GM12878 (cell line): ENCODE data around the gene GNL3L. TPM values are rescaled to one million over a fixed set of nuclear protein-coding genes. Genes with fewer than 3 reads are reported as not detected.

Experiments
- ATAC-seq: fragments of 200-7000 bp; cut with Tn5 transposase; 3 replicates; pipeline ENCODE4 v1.9.1; 2020; ENCODE audit warnings: mild to moderate bottlenecking, moderate library complexity
- BruUV-seq: library from RNA; stranded (reverse); fragments of 400-500 nt; replicated peaks from 2 replicates; lab custom pipeline; 2021; lab: Mats Ljungman, UMichigan
- CTCF ChIA-PET: fragments of 300-600 bp; sonication (Branson Sonifier 250); formaldehyde crosslinking; extraction: SDS; loops from one replicate; lab custom pipeline; 2021; ENCODE audit warnings: inconsistent platforms; lab: Yijun Ruan, JAX
- POLR2A ChIA-PET: fragments of 350-600 bp; formaldehyde crosslinking; extraction: SDS; loops from one replicate; lab custom pipeline; 2021; ENCODE audit warnings: inconsistent platforms; lab: Charles Lee
- RAD21 ChIA-PET: fragments of 300-600 bp; sonication (Branson Sonifier 250); formaldehyde crosslinking; loops from one replicate; lab custom pipeline; 2023; ENCODE audit warnings: antibody characterized with exemption; ENCODE audit not compliant: unreplicated experiment; lab: Charles Lee
- SMC1A ChIA-PET: fragments of 300-600 bp; sonication (Branson Sonifier 250); formaldehyde crosslinking; loops from one replicate; lab custom pipeline; 2023; ENCODE audit not compliant: unreplicated experiment, uncharacterized antibody; lab: Charles Lee
- DNase-seq: peaks from one replicate; pipeline ENCODE4 v3.0.0-alpha.2; 2011; ENCODE audit warnings: low read depth, low spot score
- FAIRE-seq: peaks from 3 replicates; lab custom pipeline; 2011; peaks lifted over from hg19 to GRCh38; lab: Jason Lieb, UNC
- H2AFZ ChIP-seq: 2 replicates; pipeline ENCODE4 v1.6.0; 2011; ENCODE audit warnings: low read depth, low read length, control low read depth; ENCODE audit not compliant: control insufficient read depth
- H3K27ac ChIP-seq: 2 replicates; pipeline ENCODE4 v1.5.1; 2011; ENCODE audit warnings: control low read depth; ENCODE audit not compliant: control insufficient read depth, insufficient read depth
- H3K27me3 ChIP-seq, 2 experiments: replicated peaks in 1 of 2; 2 replicates each; pipeline versions ENCODE4 v1.6.0 to v1.6.1; 2011; ENCODE audit warnings: low read length in 1 of 2; ENCODE audit not compliant: control insufficient read depth in 2 of 2, insufficient read depth in 2 of 2
- H3K36me3 ChIP-seq, 2 experiments: 2 replicates each; pipeline ENCODE4 v1.5.1; 2011; ENCODE audit warnings: low read length in 1 of 2; ENCODE audit not compliant: control insufficient read depth in 2 of 2, insufficient read depth in 2 of 2
- H3K4me1 ChIP-seq: 2 replicates; pipeline ENCODE4 v1.6.1; 2011; ENCODE audit warnings: mild to moderate bottlenecking, low read length, moderate library complexity, mixed read lengths; ENCODE audit not compliant: control insufficient read depth, insufficient read depth
- H3K4me2 ChIP-seq: 2 replicates; pipeline ENCODE4 v1.6.0; 2011; ENCODE audit warnings: control low read depth; ENCODE audit not compliant: control insufficient read depth, insufficient read depth
- H3K4me3 ChIP-seq: fragments of 200-600 bp; sonication (generic); 2 replicates; pipeline ENCODE4 v1.5.1; 2016
- H3K79me2 ChIP-seq: 2 replicates; pipeline ENCODE4 v1.6.0; 2011; ENCODE audit warnings: low read length; ENCODE audit not compliant: control insufficient read depth, insufficient read depth
- H3K9ac ChIP-seq: 2 replicates; pipeline ENCODE4 v1.8.0; 2011; ENCODE audit warnings: low read length, control low read depth, mixed read lengths; ENCODE audit not compliant: control insufficient read depth, insufficient read depth
- H3K9me3 ChIP-seq: replicated peaks from 3 replicates; pipeline ENCODE4 v1.5.1; 2011; ENCODE audit warnings: mild to moderate bottlenecking, low read length; ENCODE audit not compliant: control insufficient read depth, insufficient read depth
- H4K20me1 ChIP-seq: 2 replicates; pipeline ENCODE4 v1.6.0; 2011; ENCODE audit not compliant: control insufficient read depth, insufficient read depth
- CBFB ChIP-seq: IDR thresholded peaks from 2 replicates; pipeline ENCODE4 v1.6.1; 2016; ENCODE audit warnings: antibody characterized with exemption, low read depth
- CREB1 ChIP-seq: IDR thresholded peaks from 2 replicates; pipeline ENCODE4 v1.6.1; 2012; ENCODE audit warnings: low read depth, mild to moderate bottlenecking, inconsistent platforms
- E2F4 ChIP-seq: IDR thresholded peaks from 2 replicates; pipeline ENCODE4 v1.6.1; 2012; ENCODE audit warnings: low read depth, low read length, improper control_type of control experiment
- FOXK2 ChIP-seq: fragments of 450-650 bp; IDR thresholded peaks from 2 replicates; pipeline ENCODE4 v1.6.1; 2017; ENCODE audit warnings: mild to moderate bottlenecking, moderate library complexity
- HSF1 ChIP-seq: fragments of 150-350 bp; IDR thresholded peaks from 2 replicates; pipeline ENCODE4 v1.6.1; 2014; ENCODE audit warnings: mild to moderate bottlenecking, low read depth, low read length
- MTA3 ChIP-seq: IDR thresholded peaks from 2 replicates; pipeline ENCODE4 v1.6.1; 2012; ENCODE audit warnings: low read length, inconsistent platforms, borderline replicate concordance
- MXI1 ChIP-seq: fragments of 150-350 bp; IDR thresholded peaks from 2 replicates; pipeline ENCODE4 v1.6.1; 2011; ENCODE audit warnings: low read depth, mild to moderate bottlenecking, inconsistent platforms, low read length, improper control_type of control experiment
- POLR2AphosphoS2 ChIP-seq: IDR thresholded peaks from 2 replicates; pipeline ENCODE4 v1.6.1; 2011; ENCODE audit warnings: low read depth, mild to moderate bottlenecking, low read length, improper control_type of control experiment, moderate library complexity
- POU2F2 ChIP-seq: IDR thresholded peaks from 3 replicates; pipeline ENCODE4 v1.6.1; 2011; ENCODE audit warnings: low read depth, mild to moderate bottlenecking, low read length, borderline replicate concordance
- RFX5 ChIP-seq: IDR thresholded peaks from 2 replicates; pipeline ENCODE4 v1.6.1; 2011; ENCODE audit warnings: low read depth, low read length, improper control_type of control experiment
- SMAD1 ChIP-seq: fragments of 450-650 bp; IDR thresholded peaks from 2 replicates; pipeline ENCODE4 v1.6.1; 2018; ENCODE audit warnings: mild to moderate bottlenecking, low read depth; ENCODE audit not compliant: partially characterized antibody
- SMARCA5 ChIP-seq: fragments of 450-650 bp; IDR thresholded peaks from 2 replicates; pipeline ENCODE4 v1.6.1; 2017; ENCODE audit warnings: mild to moderate bottlenecking
- TAF1 ChIP-seq: IDR thresholded peaks from 2 replicates; pipeline ENCODE4 v1.6.1; 2011; ENCODE audit warnings: mild to moderate bottlenecking, low read depth, low read length, borderline replicate concordance
- YY1 ChIP-seq: IDR thresholded peaks from 2 replicates; pipeline ENCODE4 v1.6.1; 2011; ENCODE audit warnings: low read depth, mild to moderate bottlenecking, low read length
- WGBS: methylation state at CpG from one replicate; pipeline ENCODE4 v1.1.6; 2016; ENCODE audit warnings: low lambda C conversion rate; ENCODE audit not compliant: insufficient replicate concordance, insufficient coverage; ENCODE audit errors: missing lambda C conversion rate; 5-methylcytosine and 5-hydroxymethylcytosine counted together
- in situ Hi-C: fragments of 300-500 bp; cut with MboI; formaldehyde crosslinking; loops from 9 replicates; pipeline ENCODE4 v1.14.3; 2018; ENCODE audit warnings: mixed read lengths
- intact Hi-C: fragments of 100-400 bp; cut with micrococcal nuclease; formaldehyde crosslinking; loops from one replicate; pipeline ENCODE4 v1.14.2; 2022; ENCODE audit not compliant: unreplicated experiment
- polyA plus RNA-seq, 11 experiments: library from polyadenylated mRNA; depleted of rRNA in 4 of 11; unstranded in 6 of 11; stranded (reverse) in 5 of 11; fragments of >200 nt; fragmentation: Nextera tagmentation in 4 of 11; fragmentation: Illumina TruSeq in 1 of 11; extraction: Ambion mirVana in 4 of 11; extraction: Trizol in 1 of 11; gene quantifications; 1 replicate in 1 of 11; 2 replicates in 10 of 11; pipeline versions ENCODE4 v1.2.1 to v1.2.3, GENCODE V29; 2011 to 2016; ENCODE audit warnings: inconsistent platforms in 2 of 11, missing spikeins in 2 of 11, low read depth in 1 of 11
- total RNA-seq, 4 experiments: library from RNA; depleted of rRNA in 3 of 4; stranded (reverse); fragments of >200 nt in 3 of 4; fragmentation: Illumina TruSeq in 1 of 4; extraction: Trizol in 1 of 4; gene quantifications; 2 replicates each; pipeline versions ENCODE4 v1.2.1 to v1.2.3, GENCODE V29; 2013 to 2021

The GNL3L gene
- total and polyA plus RNA-seq, 10 of the 15 experiments (the other 5 are each of a cell fraction or from before 2014, with no cell fraction given): 5.8 to 57.9 (median 29.1) TPM

GRCh38 chrX:54529151-54529550, 868 bp upstream of the GNL3L start:
- ChIA-PET RAD21 (interaction anchor here (2.5 kb wide), 1 partner anchor 111 kb away, joined by 11 read pairs; no protein-coding TSS in a partner anchor), SMC1A (interaction anchor here (1.2 kb wide), 1 partner anchor 111 kb away, joined by 3 read pairs; no protein-coding TSS in a partner anchor), POLR2A (interaction anchor here (0.6 to 1.6 kb wide), 3 partner anchors 89 to 471 kb away, joined by 3 to 4 read pairs (median 4); partner anchors contain the start of genes APEX2 and TSR2), CTCF (no interaction called here)
- intact Hi-C loops (no loop called here), in situ Hi-C loops (no loop called here)
- Histone ChIP-seq H4K20me1 (no peaks in the 10 kb centered on the region), H3K4me2 (peak overlapping the region; percentile 51), H2AFZ (peak overlapping the region; percentile 76), H3K36me3 (no peaks in the 10 kb centered on the region), H3K4me3 (peak overlapping the region; percentile 58; the same call in 1 of the 2 replicates), H3K79me2 (peaks cover 25% of the 10 kb centered on the region), H3K27ac (peak overlapping the region; percentile 67; the same call in 1 of the 2 replicates), H3K9ac (no peak overlapping the region), H3K27me3 (no peaks in the 10 kb centered on the region), H3K9me3 (peaks cover 4% of the 10 kb centered on the region; the same call in 2 of the 3 replicates), H3K4me1 (no peaks in the 10 kb centered on the region)
- no peak for DNase-seq
- no peak for ATAC-seq
- 54% methylated on average over 3 of the region's 3 CpGs for WGBS
- FAIRE-seq: no peak
- no peak for TF ChIP-seq CREB1
- 0 out of 2 replicates have a peak, but pooled peaks have one; percentile 1 for TF ChIP-seq CBFB
- BruUV-seq: no TSS peak

GRCh38 chrX:54530357-54530900, 410 bp downstream of the GNL3L start:
- peak; percentile 1 for DNase-seq
- 39% methylated on average over 22 of the region's 22 CpGs for WGBS
- intact Hi-C loops (no loop called here), in situ Hi-C loops (no loop called here)
- Histone ChIP-seq H3K4me3 (peak overlapping the region; percentile 84), H3K9ac (peak overlapping the region; percentile 91), H4K20me1 (no peaks in the 10 kb centered on the region), H3K79me2 (peaks cover 27% of the 10 kb centered on the region), H2AFZ (peak overlapping the region; percentile 72), H3K27me3 (no peaks in the 10 kb centered on the region), H3K4me2 (no peak overlapping the region; the same call in 1 of the 2 replicates), H3K9me3 (peaks cover 4% of the 10 kb centered on the region; the same call in 2 of the 3 replicates), H3K4me1 (no peaks in the 10 kb centered on the region), H3K27ac (peak overlapping the region; percentile 81), H3K36me3 (no peaks in the 10 kb centered on the region)
- SMC1A ChIA-PET: interaction anchor here (1.2 kb wide), 1 partner anchor 110 kb away, joined by 3 read pairs; no protein-coding TSS in a partner anchor
- CTCF ChIA-PET: no interaction called here
- TSS peak; percentile 83 for BruUV-seq
- no peak for FAIRE-seq
- RAD21 ChIA-PET: interaction anchor here (0.9 to 2.5 kb wide), 2 partner anchors 109 to 348 kb away, joined by 3 to 11 read pairs; no protein-coding TSS in a partner anchor
- peak; percentile 42 for ATAC-seq
- POLR2A ChIA-PET: interaction anchor here (1.2 kb wide), 1 partner anchor 469 kb away, joined by 4 read pairs; the partner anchor contains the start of gene APEX2
- TF ChIP-seq YY1 (no peak), RFX5 (no peak), SMARCA5 (no peak), MTA3 (no peak), FOXK2 (no peak), E2F4 (no peak), HSF1 (no peak), MXI1 (peak; percentile 91), POLR2AphosphoS2 (no peak), TAF1 (no peak), CBFB (no peak), SMAD1 (no peak), POU2F2 (no peak)
